ENCODE results near the gene ECI1.
A peak's percentile ranks its signal among the peaks of the same experiment; 100 is the strongest.

Gene ECI1, protein sequence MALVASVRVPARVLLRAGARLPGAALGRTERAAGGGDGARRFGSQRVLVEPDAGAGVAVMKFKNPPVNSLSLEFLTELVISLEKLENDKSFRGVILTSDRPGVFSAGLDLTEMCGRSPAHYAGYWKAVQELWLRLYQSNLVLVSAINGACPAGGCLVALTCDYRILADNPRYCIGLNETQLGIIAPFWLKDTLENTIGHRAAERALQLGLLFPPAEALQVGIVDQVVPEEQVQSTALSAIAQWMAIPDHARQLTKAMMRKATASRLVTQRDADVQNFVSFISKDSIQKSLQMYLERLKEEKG

DNA sequence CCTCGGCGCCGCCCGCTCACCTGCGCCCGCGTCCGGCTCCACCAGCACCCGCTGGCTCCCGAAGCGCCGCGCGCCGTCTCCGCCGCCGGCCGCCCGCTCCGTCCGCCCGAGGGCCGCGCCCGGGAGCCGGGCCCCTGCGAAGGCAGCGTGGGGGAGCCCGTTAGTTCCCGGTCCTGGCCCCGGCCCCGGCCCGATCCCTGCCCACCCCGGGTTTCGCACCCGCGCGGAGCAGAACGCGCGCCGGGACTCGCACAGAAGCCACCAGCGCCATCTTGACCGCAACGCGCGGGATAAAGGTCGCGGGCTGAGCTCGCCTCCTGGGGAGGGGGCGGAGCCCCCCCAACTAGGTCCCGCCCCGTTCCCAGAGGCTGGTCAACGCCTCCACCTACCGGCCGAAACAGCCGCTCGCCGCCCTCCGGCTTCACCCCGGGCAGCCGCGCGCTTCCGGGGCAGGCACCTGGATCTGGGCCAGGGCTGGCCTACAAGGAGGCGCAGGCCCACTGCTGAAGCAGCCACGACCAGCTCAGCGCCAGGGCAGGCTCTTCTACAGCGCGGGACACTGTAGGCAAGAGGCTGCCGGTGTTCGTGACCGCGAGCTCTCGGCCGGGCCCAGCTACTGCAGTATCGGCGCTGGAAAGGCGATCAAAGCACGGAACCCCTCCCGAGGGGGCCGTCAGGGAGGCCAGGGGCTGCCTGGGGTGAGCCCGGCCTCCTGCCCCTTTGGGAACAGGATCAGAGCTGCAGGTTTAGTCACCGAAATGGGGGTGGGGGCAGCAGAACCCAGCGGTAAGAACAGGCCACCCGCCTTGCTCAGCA lies at the start of gene ECI1:
Gene ECI1 (minus strand): TSS at position 292 of the 816 bp plus-strand sequence. CDS start 21 bp downstream, at position 271.
- peak; percentile 96 for DNase-seq (ENCODE audit: low read depth)
- TF ChIP-seq POLR2A (IDR thresholded peaks at IDR 0.05; ENCODE audit: extremely low read depth, insufficient read length): peak; percentile 77
- TF ChIP-seq, protein P1, sequence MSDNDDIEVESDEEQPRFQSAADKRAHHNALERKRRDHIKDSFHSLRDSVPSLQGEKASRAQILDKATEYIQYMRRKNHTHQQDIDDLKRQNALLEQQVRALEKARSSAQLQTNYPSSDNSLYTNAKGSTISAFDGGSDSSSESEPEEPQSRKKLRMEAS (IDR thresholded peaks at IDR 0.05; ENCODE audit: low read depth, low read length): peak; percentile 73
- peak; percentile 71 for TF ChIP-seq MYC (IDR thresholded peaks at IDR 0.05; ENCODE audit: low read depth, low read length)
- TF ChIP-seq, protein P2, sequence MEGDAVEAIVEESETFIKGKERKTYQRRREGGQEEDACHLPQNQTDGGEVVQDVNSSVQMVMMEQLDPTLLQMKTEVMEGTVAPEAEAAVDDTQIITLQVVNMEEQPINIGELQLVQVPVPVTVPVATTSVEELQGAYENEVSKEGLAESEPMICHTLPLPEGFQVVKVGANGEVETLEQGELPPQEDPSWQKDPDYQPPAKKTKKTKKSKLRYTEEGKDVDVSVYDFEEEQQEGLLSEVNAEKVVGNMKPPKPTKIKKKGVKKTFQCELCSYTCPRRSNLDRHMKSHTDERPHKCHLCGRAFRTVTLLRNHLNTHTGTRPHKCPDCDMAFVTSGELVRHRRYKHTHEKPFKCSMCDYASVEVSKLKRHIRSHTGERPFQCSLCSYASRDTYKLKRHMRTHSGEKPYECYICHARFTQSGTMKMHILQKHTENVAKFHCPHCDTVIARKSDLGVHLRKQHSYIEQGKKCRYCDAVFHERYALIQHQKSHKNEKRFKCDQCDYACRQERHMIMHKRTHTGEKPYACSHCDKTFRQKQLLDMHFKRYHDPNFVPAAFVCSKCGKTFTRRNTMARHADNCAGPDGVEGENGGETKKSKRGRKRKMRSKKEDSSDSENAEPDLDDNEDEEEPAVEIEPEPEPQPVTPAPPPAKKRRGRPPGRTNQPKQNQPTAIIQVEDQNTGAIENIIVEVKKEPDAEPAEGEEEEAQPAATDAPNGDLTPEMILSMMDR (IDR thresholded peaks at IDR 0.05; ENCODE audit: low read depth, low read length): peak; percentile 29
- H3K4me3 ChIP-seq (ENCODE audit: low read depth, low read length): peak within 1 kb of the TSS; percentile 76

DNA sequence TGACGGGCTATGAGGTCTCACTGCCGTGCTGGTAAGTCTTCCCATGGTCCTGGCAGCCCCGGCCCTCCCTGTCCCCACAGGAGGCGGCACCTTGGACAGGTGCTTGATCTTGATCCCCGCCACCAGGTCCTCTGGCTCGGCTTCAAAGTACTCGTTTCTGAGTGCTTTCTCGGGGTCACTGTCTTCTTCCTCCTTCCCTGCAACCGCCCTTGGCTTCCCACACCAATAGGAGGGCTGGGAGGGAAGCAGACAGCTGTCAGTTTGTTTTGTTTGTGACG lies 48.5 kb upstream of the ECI1 start:
- no peak for DNase-seq (ENCODE audit: low read depth)
- TF ChIP-seq, protein P1 (IDR thresholded peaks at IDR 0.05; ENCODE audit: low read depth, low read length): no peak
- TF ChIP-seq POLR2A (IDR thresholded peaks at IDR 0.05; ENCODE audit: extremely low read depth, insufficient read length) (no peak), MYC (IDR thresholded peaks at IDR 0.05; ENCODE audit: low read depth, low read length) (no peak)
- TF ChIP-seq, protein P2 (IDR thresholded peaks at IDR 0.05; ENCODE audit: low read depth, low read length): no peak
- no peak overlapping the region for H3K4me3 ChIP-seq (ENCODE audit: low read depth, low read length)

DNA sequence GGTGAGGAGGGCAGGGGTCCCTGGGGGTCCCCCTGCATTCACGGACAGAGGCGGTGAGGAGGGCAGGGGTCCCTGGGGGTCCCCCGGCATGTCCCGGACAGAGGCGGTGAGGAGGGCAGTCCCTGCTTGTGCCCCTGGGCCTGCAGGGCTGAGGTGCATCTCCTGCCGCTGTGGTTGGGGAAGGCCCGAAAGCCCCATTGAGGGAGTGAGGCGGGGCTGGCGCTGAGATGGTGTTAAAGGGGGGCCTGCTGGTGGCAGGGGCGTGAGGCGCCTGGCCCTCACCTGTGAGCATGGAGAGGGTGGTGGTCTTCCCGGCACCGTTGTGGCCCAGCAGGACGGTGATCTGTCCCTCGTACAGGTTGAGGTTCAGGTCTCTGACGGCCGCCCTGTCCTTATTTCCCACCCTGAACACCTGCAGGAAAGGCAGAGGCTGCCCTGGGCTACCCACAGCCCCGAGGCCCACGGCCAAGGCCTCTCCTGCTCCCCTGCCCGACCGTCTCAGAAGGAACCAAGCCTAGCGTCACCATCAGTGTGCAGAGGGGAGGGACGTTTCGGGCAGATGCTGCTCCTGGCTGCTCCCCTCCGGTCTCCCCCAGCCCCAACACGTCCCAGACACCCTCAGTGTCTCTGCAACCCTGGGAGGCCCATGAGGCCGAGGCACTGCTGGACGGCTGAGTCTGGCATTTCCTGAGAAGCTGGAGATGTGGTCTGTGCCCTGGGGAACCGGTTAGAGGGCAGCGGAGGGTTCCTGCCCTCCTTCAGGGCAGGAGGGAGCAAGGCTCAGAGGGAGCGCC lies 47.9 kb upstream of the ECI1 start:
- H3K4me3 ChIP-seq (ENCODE audit: low read depth, low read length): no peak overlapping the region
- no peak for DNase-seq (ENCODE audit: low read depth)
- TF ChIP-seq, protein P1 (IDR thresholded peaks at IDR 0.05; ENCODE audit: low read depth, low read length): no peak
- TF ChIP-seq, protein P2 (IDR thresholded peaks at IDR 0.05; ENCODE audit: low read depth, low read length): no peak
- TF ChIP-seq MYC (IDR thresholded peaks at IDR 0.05; ENCODE audit: low read depth, low read length): no peak
- no peak for TF ChIP-seq POLR2A (IDR thresholded peaks at IDR 0.05; ENCODE audit: extremely low read depth, insufficient read length)

DNA sequence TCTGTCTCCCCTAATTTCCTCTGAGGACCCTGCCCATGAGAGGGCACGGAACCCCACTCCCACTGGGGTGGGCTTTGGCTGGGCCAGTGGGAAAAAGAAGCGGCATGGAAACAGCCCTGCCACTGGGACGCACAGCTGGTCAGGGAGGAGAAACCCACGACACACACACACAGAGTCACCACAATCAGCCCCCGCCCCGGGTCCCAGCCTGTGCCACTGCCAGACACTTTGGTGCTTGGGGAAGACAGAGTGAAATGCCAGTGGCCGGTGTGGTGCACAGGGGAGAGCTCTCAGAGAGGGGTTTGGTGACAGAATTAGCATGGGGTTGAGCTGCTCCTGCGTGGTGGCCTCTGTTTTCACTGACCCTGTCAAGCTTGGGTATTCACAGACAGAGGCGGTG lies 47.2 kb upstream of the ECI1 start:
- H3K4me3 ChIP-seq (ENCODE audit: low read depth, low read length): no peak overlapping the region
- no peak for DNase-seq (ENCODE audit: low read depth)
- TF ChIP-seq, protein P2 (IDR thresholded peaks at IDR 0.05; ENCODE audit: low read depth, low read length): no peak
- TF ChIP-seq MYC (IDR thresholded peaks at IDR 0.05; ENCODE audit: low read depth, low read length) (no peak), POLR2A (IDR thresholded peaks at IDR 0.05; ENCODE audit: extremely low read depth, insufficient read length) (no peak)
- TF ChIP-seq, protein P1 (IDR thresholded peaks at IDR 0.05; ENCODE audit: low read depth, low read length): no peak

DNA sequence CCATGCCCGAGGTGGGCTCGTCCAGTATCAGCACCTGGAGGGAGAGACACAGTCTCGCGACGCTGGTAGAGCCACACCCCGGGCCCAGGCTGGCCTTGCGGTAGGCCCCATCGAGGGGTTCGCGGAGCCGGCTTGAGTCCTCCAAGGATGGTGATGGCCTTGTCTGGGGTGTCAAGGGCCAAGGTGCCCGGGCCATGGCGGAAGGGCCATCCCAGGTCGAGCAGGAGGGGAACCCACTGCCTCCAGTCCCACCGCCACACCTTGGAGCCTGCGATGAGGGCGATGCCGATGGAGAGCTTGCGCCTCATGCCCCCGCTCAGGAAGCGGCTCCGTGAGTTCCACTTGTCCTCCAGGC lies 46.1 kb upstream of the ECI1 start:
- DNase-seq (ENCODE audit: low read depth): no peak
- H3K4me3 ChIP-seq (ENCODE audit: low read depth, low read length): no peak overlapping the region
- TF ChIP-seq, protein P2 (IDR thresholded peaks at IDR 0.05; ENCODE audit: low read depth, low read length): no peak
- TF ChIP-seq MYC (IDR thresholded peaks at IDR 0.05; ENCODE audit: low read depth, low read length): no peak
- no peak for TF ChIP-seq POLR2A (IDR thresholded peaks at IDR 0.05; ENCODE audit: extremely low read depth, insufficient read length)
- TF ChIP-seq, protein P1 (IDR thresholded peaks at IDR 0.05; ENCODE audit: low read depth, low read length): no peak
